NCI-H2196 treated with DMSO at 0.1 percent for 48 hours (cell line): ENCODE data around the gene ZNF488.

Experiments used
- DNase-seq: peaks from one replicate; lab custom pipeline; 2025; ENCODE audit not compliant: unreplicated experiment; lab: John Stamatoyannopoulos, UW

The ZNF488 gene

GRCh38 chr10:47332371-47332770 is 51.7 kb downstream of the ZNF488 start:
- DNase-seq = no peak

- DNase-seq = no peak
Observed at GRCh38 chr10:47331954-47332353, 52.1 kb downstream of the ZNF488 start.

GRCh38 chr10:47331491-47331890 is 52.6 kb downstream of the ZNF488 start:
- DNase-seq = no peak

GRCh38 chr10:47330804-47331203 is 53.3 kb downstream of the ZNF488 start:
- DNase-seq = no peak

- no peak for DNase-seq
Observed at GRCh38 chr10:47330366-47330765, 53.7 kb downstream of the ZNF488 start.

GRCh38 chr10:47329855-47330254 is 54.2 kb downstream of the ZNF488 start:
- DNase-seq = no peak

- no peak for DNase-seq
Observed at GRCh38 chr10:47326927-47327330, 57.2 kb downstream of the ZNF488 start.

- no peak for DNase-seq
Observed at GRCh38 chr10:47326306-47326926, 57.7 kb downstream of the ZNF488 start.

GRCh38 chr10:47325303-47326291 is 58.5 kb downstream of the ZNF488 start:
- DNase-seq = no peak

GRCh38 chr10:47323636-47324296 is 60.3 kb downstream of the ZNF488 start:
- no peak for DNase-seq

GRCh38 chr10:47323087-47323486 is 61.0 kb downstream of the ZNF488 start:
- no peak for DNase-seq

GRCh38 chr10:47322300-47323061 is 61.6 kb downstream of the ZNF488 start, which contains the start of gene GDF2:
GDF2 (plus strand) TSS chr10:47322454; CDS start chr10:47322669, 215 bp downstream.
- no peak for DNase-seq

GRCh38 chr10:47321521-47322195 is 62.4 kb downstream of the ZNF488 start:
- DNase-seq = no peak

- DNase-seq = no peak
Observed at GRCh38 chr10:47320812-47321211, 63.3 kb downstream of the ZNF488 start.

- no peak for DNase-seq
Observed at GRCh38 chr10:47319784-47320183, 64.3 kb downstream of the ZNF488 start.

GRCh38 chr10:47318706-47319105 is 65.4 kb downstream of the ZNF488 start:
- DNase-seq = no peak

GRCh38 chr10:47317251-47317650 is 66.8 kb downstream of the ZNF488 start:
- no peak for DNase-seq

GRCh38 chr10:47316131-47316530 is 68.0 kb downstream of the ZNF488 start:
- DNase-seq = no peak
